Vagina (tissue), 2 donors: ENCODE results near the gene CD151. TPM values are rescaled to one million over a fixed set of nuclear protein-coding genes. Genes with fewer than 3 reads are reported as not detected.

Source experiments
- DNase-seq, 2 donors: peaks; one replicate each; pipeline ENCODE4 v3.0.0-alpha.2; 2017; ENCODE audit errors: extremely low spot score in 2 of 2
- H3K27ac ChIP-seq: fragments of 200-600 bp; sonication (generic); one replicate; pipeline ENCODE4 v1.5.1; 2019
- H3K27me3 ChIP-seq: fragments of 200-600 bp; sonication (generic); one replicate; pipeline ENCODE4 v1.5.1; 2019
- H3K36me3 ChIP-seq, 2 donors: fragments of 200-600 bp; sonication (generic); one replicate each; pipeline ENCODE4 v1.5.1; 2017 to 2019
- H3K4me1 ChIP-seq: fragments of 200-600 bp; sonication (generic); one replicate; pipeline ENCODE4 v1.5.1; 2019
- H3K4me3 ChIP-seq, 2 donors: fragments of 200-600 bp; sonication (generic); 1 replicate in 1 of 2; 2 replicates in 1 of 2; pipeline ENCODE4 v1.5.1; 2016 to 2019
- H3K9me3 ChIP-seq: fragments of 200-600 bp; sonication (generic); one replicate; pipeline ENCODE4 v1.5.1; 2019
- POLR2A ChIP-seq, 2 donors: fragments of 450-650 bp; IDR thresholded peaks; one replicate each; pipeline ENCODE4 v1.6.1; 2017; ENCODE audit warnings: antibody characterized with exemption in 2 of 2, mild to moderate bottlenecking in 2 of 2, moderate library complexity in 2 of 2
- POLR2AphosphoS5 ChIP-seq, 2 donors: sonication (generic); formaldehyde crosslinking; IDR thresholded peaks; one replicate each; pipeline ENCODE4 v1.9.0; 2017; ENCODE audit warnings: antibody characterized with exemption in 2 of 2, mild to moderate bottlenecking in 2 of 2, low read depth in 1 of 2; ENCODE audit not compliant: insufficient read depth in 1 of 2
- intact Hi-C: fragments of 100-400 bp; cut with DNase I; formaldehyde crosslinking; loops from one replicate; pipeline ENCODE4 v1.15.1; 2023
- total RNA-seq: library from RNA; depleted of rRNA; stranded (reverse); fragments of >200 nt; gene quantifications from one replicate; pipeline ENCODE4 v1.2.3, GENCODE V29; 2016
- TF ChIP-seq, protein P1 (sequence below), 3 experiments: fragments of 450-650 bp in 2 of 3; fragments of 200-600 bp in 1 of 3; sonication (generic) in 1 of 3; IDR thresholded peaks; one replicate each; pipeline ENCODE4 v1.5.1; 2017 to 2019; ENCODE audit warnings: antibody characterized with exemption in 3 of 3, mild to moderate bottlenecking in 2 of 3, moderate library complexity in 2 of 3

The CD151 gene
- total RNA-seq, 1 donor from 2014 or later = 150 TPM

DNA sequence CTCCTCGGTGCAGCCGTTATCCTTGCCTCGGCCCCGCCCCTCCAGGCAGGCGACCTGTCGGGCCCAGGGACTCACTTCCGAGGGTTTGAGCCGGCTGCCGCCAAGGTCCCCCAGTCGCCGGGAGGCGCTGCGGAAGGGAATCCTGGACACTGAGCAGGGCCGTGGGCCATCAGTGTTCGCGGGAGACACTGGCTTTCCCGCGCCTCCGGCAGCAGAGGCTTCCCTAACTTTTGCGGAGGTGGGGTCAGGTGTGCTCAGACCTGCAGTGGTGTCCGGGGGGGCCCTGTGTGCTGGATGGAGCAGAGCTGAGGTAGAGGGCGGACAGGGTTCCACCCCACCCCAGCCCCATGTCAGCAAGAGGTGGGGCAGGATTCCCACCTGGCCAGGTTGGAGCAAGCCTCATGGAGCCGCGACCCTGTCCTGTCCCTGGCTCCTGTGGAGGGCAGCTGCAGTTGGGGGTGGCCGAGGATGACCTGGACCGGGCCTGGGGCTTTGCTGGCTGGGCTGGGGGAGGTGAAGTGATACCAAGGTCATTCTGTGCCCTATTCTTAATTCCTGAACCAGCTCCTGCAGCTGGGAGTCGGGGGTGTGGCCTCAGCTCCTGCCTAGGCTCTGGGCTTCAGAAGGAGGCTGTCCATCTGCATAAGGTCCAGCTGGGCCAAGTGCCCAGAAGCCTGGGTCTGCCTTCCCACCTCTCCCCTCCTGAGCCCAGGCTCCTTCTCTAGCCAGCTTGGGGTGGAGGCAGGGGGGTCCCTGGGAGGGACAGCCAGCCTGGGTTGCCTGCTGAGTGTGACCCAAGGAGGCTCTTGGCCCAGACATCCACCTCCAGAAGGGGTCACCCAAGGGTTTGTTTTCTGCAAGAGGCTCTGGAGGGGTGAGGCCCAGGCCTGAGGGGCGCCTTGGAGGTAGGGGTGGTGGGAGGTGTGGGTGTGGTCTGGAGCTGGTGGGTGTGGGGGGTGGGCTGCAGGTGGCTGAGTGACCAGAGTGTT is 18.3 kb downstream of the CD151 start:
- TF ChIP-seq, protein P1, sequence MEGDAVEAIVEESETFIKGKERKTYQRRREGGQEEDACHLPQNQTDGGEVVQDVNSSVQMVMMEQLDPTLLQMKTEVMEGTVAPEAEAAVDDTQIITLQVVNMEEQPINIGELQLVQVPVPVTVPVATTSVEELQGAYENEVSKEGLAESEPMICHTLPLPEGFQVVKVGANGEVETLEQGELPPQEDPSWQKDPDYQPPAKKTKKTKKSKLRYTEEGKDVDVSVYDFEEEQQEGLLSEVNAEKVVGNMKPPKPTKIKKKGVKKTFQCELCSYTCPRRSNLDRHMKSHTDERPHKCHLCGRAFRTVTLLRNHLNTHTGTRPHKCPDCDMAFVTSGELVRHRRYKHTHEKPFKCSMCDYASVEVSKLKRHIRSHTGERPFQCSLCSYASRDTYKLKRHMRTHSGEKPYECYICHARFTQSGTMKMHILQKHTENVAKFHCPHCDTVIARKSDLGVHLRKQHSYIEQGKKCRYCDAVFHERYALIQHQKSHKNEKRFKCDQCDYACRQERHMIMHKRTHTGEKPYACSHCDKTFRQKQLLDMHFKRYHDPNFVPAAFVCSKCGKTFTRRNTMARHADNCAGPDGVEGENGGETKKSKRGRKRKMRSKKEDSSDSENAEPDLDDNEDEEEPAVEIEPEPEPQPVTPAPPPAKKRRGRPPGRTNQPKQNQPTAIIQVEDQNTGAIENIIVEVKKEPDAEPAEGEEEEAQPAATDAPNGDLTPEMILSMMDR (IDR thresholded peaks at IDR 0.05) = no peak
- no peak for TF ChIP-seq POLR2AphosphoS5 (IDR thresholded peaks at IDR 0.05; ENCODE audit: insufficient read depth in 1 of 2, low read depth in 1 of 2)
- no peak for TF ChIP-seq POLR2A (IDR thresholded peaks at IDR 0.05)
- no peak for DNase-seq
- no peaks in the 10 kb centered on the region for H3K27me3 ChIP-seq
- no peak overlapping the region for H3K27ac ChIP-seq
- H3K36me3 ChIP-seq = no peaks in the 10 kb centered on the region
- H3K4me1 ChIP-seq = peaks cover 63% of the 10 kb centered on the region
- no peaks in the 10 kb centered on the region for H3K9me3 ChIP-seq
- intact Hi-C loops = loop anchor here (5.0 kb wide), 1 partner anchor 201 kb away; no protein-coding TSS in a partner anchor
- no peak overlapping the region for H3K4me3 ChIP-seq

DNA sequence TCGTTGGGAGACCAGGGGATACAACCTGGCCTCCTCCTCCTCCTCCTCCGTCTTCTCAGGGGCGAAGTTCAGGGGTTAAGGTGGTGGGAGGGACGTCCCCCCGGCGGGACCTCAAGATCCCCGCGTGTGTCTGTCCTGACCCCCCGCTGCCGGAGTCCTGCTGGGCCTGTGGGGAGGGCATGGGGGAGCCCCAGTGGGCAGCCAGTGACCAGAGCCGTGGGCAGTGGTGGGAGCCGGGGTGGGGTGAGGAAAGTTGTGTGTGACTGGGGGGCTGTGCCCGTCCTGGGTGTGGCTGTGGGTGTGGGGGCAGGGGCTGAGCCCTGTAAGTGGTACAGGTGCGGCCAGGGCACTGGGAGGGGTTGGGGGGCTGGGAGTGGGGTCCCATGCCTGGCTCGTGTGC is 20.0 kb downstream of the CD151 start:
- no peak overlapping the region for H3K27ac ChIP-seq

DNA sequence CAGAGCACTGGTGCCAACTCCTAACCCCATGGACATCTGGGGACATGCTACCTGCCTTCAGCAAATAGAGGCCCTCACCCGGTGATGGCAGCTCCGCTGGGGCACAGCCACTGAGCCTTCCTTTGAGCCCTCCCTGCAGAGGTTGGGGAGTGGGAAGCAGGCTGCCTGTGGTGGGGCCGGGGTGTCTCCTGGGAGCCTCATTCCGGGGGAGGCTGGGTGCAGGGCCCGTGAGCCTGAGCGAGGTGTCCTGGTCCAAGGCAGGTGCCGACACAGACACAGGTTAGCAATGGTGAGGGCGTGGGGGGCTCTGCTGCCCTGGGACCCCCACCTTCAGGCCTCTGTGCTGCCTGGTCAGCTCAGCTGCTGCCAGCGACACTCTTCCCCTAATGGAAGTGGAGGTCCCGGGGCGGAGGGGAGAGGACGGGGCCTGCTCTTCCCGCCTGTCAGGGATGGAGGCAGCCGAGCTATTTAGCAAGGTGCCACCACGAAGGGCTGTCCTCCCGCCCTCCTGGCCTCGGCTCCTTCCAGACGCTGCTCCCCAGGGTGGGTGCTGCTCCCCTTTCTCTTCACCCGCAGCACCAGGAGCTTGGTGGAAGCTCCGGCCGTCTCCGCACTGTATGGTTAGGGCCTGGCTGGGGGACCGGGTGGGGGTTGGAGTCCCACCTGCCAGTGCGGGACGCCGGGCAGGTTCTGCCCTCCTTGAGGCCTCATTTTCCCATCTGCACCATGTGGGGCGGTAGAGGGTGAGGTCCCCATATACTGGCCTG is 21.1 kb downstream of the CD151 start:
- intact Hi-C loops = loop anchor here (5.0 kb wide), 1 partner anchor 198 kb away; no protein-coding TSS in a partner anchor
- Histone ChIP-seq H3K4me1 (peaks cover 53% of the 10 kb centered on the region), H3K27ac (no peak overlapping the region), H3K4me3 (no peak overlapping the region), H3K9me3 (no peaks in the 10 kb centered on the region), H3K36me3 (no peaks in the 10 kb centered on the region), H3K27me3 (no peaks in the 10 kb centered on the region)
- TF ChIP-seq, protein P1 (IDR thresholded peaks at IDR 0.05) = no peak
- no peak for TF ChIP-seq POLR2AphosphoS5 (IDR thresholded peaks at IDR 0.05; ENCODE audit: insufficient read depth in 1 of 2, low read depth in 1 of 2)
- no peak for TF ChIP-seq POLR2A (IDR thresholded peaks at IDR 0.05)
- DNase-seq = no peak

More for the DNA sequence above, 20.0 kb downstream of the CD151 start:
- Histone ChIP-seq H3K4me1 (peaks cover 56% of the 10 kb centered on the region), H3K36me3 (no peaks in the 10 kb centered on the region), H3K27me3 (no peaks in the 10 kb centered on the region), H3K4me3 (no peak overlapping the region), H3K9me3 (no peaks in the 10 kb centered on the region)
- intact Hi-C loops = loop anchor here (5.0 kb wide), 1 partner anchor 200 kb away; no protein-coding TSS in a partner anchor
- no peak for TF ChIP-seq POLR2A (IDR thresholded peaks at IDR 0.05)
- no peak for TF ChIP-seq POLR2AphosphoS5 (IDR thresholded peaks at IDR 0.05; ENCODE audit: insufficient read depth in 1 of 2, low read depth in 1 of 2)
- TF ChIP-seq, protein P1 (IDR thresholded peaks at IDR 0.05) = no peak
- DNase-seq = no peak

DNA sequence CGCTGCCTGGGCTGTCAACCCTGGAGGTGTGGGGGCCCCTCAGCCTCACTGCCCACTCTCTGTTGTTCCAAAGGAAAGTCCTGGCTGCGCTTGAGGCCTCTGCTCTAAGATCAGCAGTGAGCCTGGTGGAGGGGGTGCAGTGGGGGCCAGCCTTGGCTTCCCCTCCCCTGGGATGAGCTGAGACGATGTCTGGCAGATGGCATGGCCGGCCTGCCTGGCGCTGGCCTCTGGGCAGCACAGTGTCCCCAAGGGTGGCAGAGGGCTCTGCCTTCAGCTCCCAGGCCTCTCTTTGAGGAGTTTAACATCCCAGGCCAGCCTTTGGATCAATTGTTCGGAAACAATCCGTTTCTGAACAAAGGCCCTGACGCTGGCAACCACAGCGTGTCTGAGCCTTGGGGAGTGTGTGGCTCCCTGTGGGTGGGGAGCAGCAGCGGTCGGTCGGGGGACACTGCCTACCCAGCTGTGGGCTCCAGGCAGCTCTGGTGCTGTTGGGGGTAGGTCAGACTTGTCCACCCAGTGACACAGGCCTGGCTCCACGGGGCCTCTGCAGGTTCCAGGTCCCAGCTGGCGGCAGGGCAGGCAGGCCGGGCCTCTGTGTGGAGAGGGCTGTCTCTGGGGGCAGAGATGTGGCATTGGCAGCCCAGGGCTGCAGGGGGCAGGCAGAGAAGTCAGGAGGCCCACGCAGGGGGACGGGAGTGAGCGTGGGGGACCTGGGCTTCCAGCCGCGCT is 22.0 kb downstream of the CD151 start:
- intact Hi-C loops = loop anchor here (5.0 kb wide), 1 partner anchor 198 kb away; no protein-coding TSS in a partner anchor
- peaks cover 56% of the 10 kb centered on the region for H3K4me1 ChIP-seq
- no peak for DNase-seq
- TF ChIP-seq POLR2AphosphoS5 (IDR thresholded peaks at IDR 0.05; ENCODE audit: insufficient read depth in 1 of 2, low read depth in 1 of 2) (no peak), POLR2A (IDR thresholded peaks at IDR 0.05) (no peak)
- no peak overlapping the region for H3K4me3 ChIP-seq
- H3K27ac ChIP-seq = no peak overlapping the region
- no peaks in the 10 kb centered on the region for H3K36me3 ChIP-seq
- no peaks in the 10 kb centered on the region for H3K9me3 ChIP-seq
- no peaks in the 10 kb centered on the region for H3K27me3 ChIP-seq

DNA sequence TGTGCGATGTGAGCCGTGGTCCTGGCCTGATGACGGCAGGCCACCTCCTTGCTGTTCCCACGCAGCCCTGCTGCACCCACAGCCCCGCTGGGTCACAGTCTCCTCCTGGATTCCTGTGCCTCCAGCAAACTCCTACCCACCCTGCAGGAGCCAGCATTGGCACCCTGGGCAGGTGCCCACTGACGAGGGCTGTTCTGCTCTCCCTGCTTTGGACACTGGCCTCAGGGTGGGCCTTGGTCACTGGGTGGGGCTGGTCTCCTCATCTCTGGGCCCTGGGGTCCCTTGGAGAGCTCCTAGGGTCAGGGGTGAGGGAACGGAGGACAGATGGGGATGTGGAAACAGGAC is 22.6 kb downstream of the CD151 start:
- intact Hi-C loops = no loop called here
- Histone ChIP-seq H3K4me3 (no peak overlapping the region), H3K36me3 (no peaks in the 10 kb centered on the region), H3K4me1 (peaks cover 57% of the 10 kb centered on the region), H3K27me3 (no peaks in the 10 kb centered on the region), H3K27ac (no peak overlapping the region), H3K9me3 (no peaks in the 10 kb centered on the region)
- DNase-seq = no peak
- no peak for TF ChIP-seq POLR2AphosphoS5 (IDR thresholded peaks at IDR 0.05; ENCODE audit: insufficient read depth in 1 of 2, low read depth in 1 of 2)
- TF ChIP-seq POLR2A (IDR thresholded peaks at IDR 0.05) = no peak
- TF ChIP-seq, protein P1 (IDR thresholded peaks at IDR 0.05) = no peak
